ENCODE data around the gene ACOXL.
"Not testable (repeated sequence)": the region's sequence is repeated elsewhere in the genome, so short reads cannot be mapped to it uniquely, and the experiment has no call there.

ACOXL gene

GRCh38 chr2:110832740-110833139 is 100.4 kb downstream of the ACOXL start:
- DNase-seq: no peak

- DNase-seq: no peak
These were observed 101.9 kb downstream of the ACOXL start for GRCh38 chr2:110834134-110834827.

- no peak for DNase-seq
These were observed 104.3 kb downstream of the ACOXL start for GRCh38 chr2:110836671-110837070.

- DNase-seq: no peak
These were observed 105.4 kb downstream of the ACOXL start for GRCh38 chr2:110837446-110838409.

GRCh38 chr2:110838657-110839384 is 106.4 kb downstream of the ACOXL start:
- no peak for DNase-seq

GRCh38 chr2:110840508-110840907 is 108.1 kb downstream of the ACOXL start:
- DNase-seq: no peak

- DNase-seq: no peak
These were observed 109.7 kb downstream of the ACOXL start for GRCh38 chr2:110842048-110842447.

GRCh38 chr2:110843496-110843895 is 111.1 kb downstream of the ACOXL start:
- DNase-seq: no peak

GRCh38 chr2:110843959-110844510 is 111.7 kb downstream of the ACOXL start:
- DNase-seq: no peak

GRCh38 chr2:110847651-110848050 is 115.3 kb downstream of the ACOXL start:
- no peak for DNase-seq

GRCh38 chr2:110848071-110848470 is 115.7 kb downstream of the ACOXL start:
- DNase-seq: no peak

GRCh38 chr2:110848519-110849030 is 116.2 kb downstream of the ACOXL start:
- no peak for DNase-seq

- no peak for DNase-seq
These were observed 119.2 kb downstream of the ACOXL start for GRCh38 chr2:110851531-110851930.

GRCh38 chr2:110852051-110852450 is 119.7 kb downstream of the ACOXL start:
- no peak for DNase-seq

- peak; percentile 66 to 68 for DNase-seq
These were observed 120.3 kb downstream of the ACOXL start for GRCh38 chr2:110852541-110853263.

GRCh38 chr2:110853516-110853915 is 121.1 kb downstream of the ACOXL start:
- DNase-seq: peak; percentile 52 to 64

GRCh38 chr2:110853948-110854347 is 121.6 kb downstream of the ACOXL start:
- no peak for DNase-seq

- DNase-seq: no peak
These were observed 122.1 kb downstream of the ACOXL start for GRCh38 chr2:110854355-110855081.

- DNase-seq: not testable (repeated sequence)
These were observed 123.5 kb downstream of the ACOXL start for GRCh38 chr2:110855841-110856240.

- DNase-seq: peak; percentile 76 to 82
These were observed 125.9 kb downstream of the ACOXL start for GRCh38 chr2:110858135-110858725.

Data from CD4-positive, alpha-beta T cell treated with Interleukin-1 beta for 1 hour (primary cell).